GM18508 (cell line): ENCODE measurements around the gene GLS.
"Not testable (repeated sequence)": the region's sequence is repeated elsewhere in the genome, so short reads cannot be mapped to it uniquely, and the experiment has no call there.

Source experiments
- ATAC-seq: cut with Tn5 transposase; IDR thresholded peaks from one replicate; pipeline ENCODE4 v1.9.1; 2021; ENCODE audit warnings: moderate number of reproducible peaks; ENCODE audit not compliant: insufficient read depth, unreplicated experiment

GLS gene

GRCh38 chr2:190922376-190922775, 41.8 kb downstream of the GLS start:
- no peak for ATAC-seq

- no peak for ATAC-seq
Measured at GRCh38 chr2:190927301-190927700, 46.7 kb downstream of the GLS start.

- ATAC-seq, result no peak
Measured at GRCh38 chr2:190929919-190930318, 49.3 kb downstream of the GLS start.

- ATAC-seq, result no peak
Measured at GRCh38 chr2:190930411-190930810, 49.8 kb downstream of the GLS start.

GRCh38 chr2:190932514-190932913, 51.9 kb downstream of the GLS start:
- no peak for ATAC-seq

- no peak for ATAC-seq
Measured at GRCh38 chr2:190933361-190933760, 52.7 kb downstream of the GLS start.

- ATAC-seq, result no peak
Measured at GRCh38 chr2:190935054-190935453, 54.4 kb downstream of the GLS start.

GRCh38 chr2:190938771-190939335, 58.2 kb downstream of the GLS start:
- no peak for ATAC-seq

GRCh38 chr2:190940454-190940853, 59.8 kb downstream of the GLS start:
- no peak for ATAC-seq

GRCh38 chr2:190941571-190941970, 61.0 kb downstream of the GLS start:
- ATAC-seq, result no peak

- no peak for ATAC-seq
Measured at GRCh38 chr2:190942697-190943096, 62.1 kb downstream of the GLS start.

- ATAC-seq, result no peak
Measured at GRCh38 chr2:190943706-190944105, 63.1 kb downstream of the GLS start.

GRCh38 chr2:190947141-190947540, 66.5 kb downstream of the GLS start:
- ATAC-seq, result no peak

GRCh38 chr2:190947711-190948251, 67.2 kb downstream of the GLS start:
- ATAC-seq, result peak; percentile 58

- ATAC-seq, result no peak
Measured at GRCh38 chr2:190948671-190949070, 68.0 kb downstream of the GLS start.

- no peak for ATAC-seq
Measured at GRCh38 chr2:190950566-190950991, 70.0 kb downstream of the GLS start.

GRCh38 chr2:190953257-190953656, 72.6 kb downstream of the GLS start:
- ATAC-seq, result no peak

GRCh38 chr2:190959911-190960788, 79.5 kb downstream of the GLS start:
- no peak for ATAC-seq

- ATAC-seq, result not testable (repeated sequence)
Measured at GRCh38 chr2:190961117-190961516, 80.5 kb downstream of the GLS start.

GRCh38 chr2:190961918-190962487, 81.4 kb downstream of the GLS start:
- no peak for ATAC-seq

- no peak for ATAC-seq
Measured at GRCh38 chr2:190963088-190963487, 82.5 kb downstream of the GLS start.
